Measurements from ENCODE around the gene GREM1. TPM values are rescaled to one million over a fixed set of nuclear protein-coding genes. Genes with fewer than 3 reads are reported as not detected.

The GREM1 gene
- total RNA-seq, 1 experiment from 2014 or later = 1.1 TPM

GRCh38 chr15:32669896-32670611, 47.8 kb upstream of the GREM1 start:
- Histone ChIP-seq H2BK12ac (ENCODE audit: insufficient read length, low read depth, low read length) (no peak overlapping the region), H3K18ac (ENCODE audit: insufficient read length, low read depth, low read length) (no peak overlapping the region), H3K14ac (ENCODE audit: insufficient read depth, low read length) (no peak overlapping the region), H3K79me1 (ENCODE audit: insufficient read depth, low read depth, low read length, poor library complexity, severe bottlenecking) (no peaks in the 10 kb centered on the region), H3K9me3 (ENCODE audit: control insufficient read depth, low read depth, low read length) (no peaks in the 10 kb centered on the region), H3K27ac (ENCODE audit: insufficient read length, low read depth, low read length) (no peak overlapping the region), H2AK5ac (ENCODE audit: insufficient read length, low read length) (no peak overlapping the region), H3K23me2 (ENCODE audit: insufficient read length, low read depth, low read length, poor library complexity, severe bottlenecking) (no peaks in the 10 kb centered on the region), H3K56ac (ENCODE audit: insufficient read length, low read depth, low read length) (no peak overlapping the region), H3K4me1 (ENCODE audit: insufficient read depth, low read length) (peaks cover 9% of the 10 kb centered on the region), H4K91ac (ENCODE audit: insufficient read length, low read depth, low read length) (no peak overlapping the region), H2BK15ac (ENCODE audit: low read depth, low read length) (no peak overlapping the region), H2BK5ac (ENCODE audit: insufficient read length, low read length) (no peak overlapping the region), H3K23ac (ENCODE audit: insufficient read length, low read depth, low read length) (no peak overlapping the region), H3K27me3 (ENCODE audit: insufficient read depth, low read length) (no peaks in the 10 kb centered on the region), H3T11ph (ENCODE audit: low read length) (no peak overlapping the region), H2AFZ (ENCODE audit: low read length) (no peak overlapping the region), H3K4ac (ENCODE audit: low read depth, low read length) (no peak overlapping the region), H3K79me2 (ENCODE audit: insufficient read depth, low read length) (no peaks in the 10 kb centered on the region), H4K5ac (ENCODE audit: insufficient read length, low read depth, low read length) (no peak overlapping the region), H3K4me2 (ENCODE audit: insufficient read depth, insufficient read length, low read length) (no peak overlapping the region), H4K20me1 (ENCODE audit: control insufficient read depth, insufficient read depth, insufficient read length) (no peaks in the 10 kb centered on the region), H4K8ac (replicated peaks; ENCODE audit: insufficient read length, low read depth, low read length) (no peak overlapping the region), H2BK20ac (ENCODE audit: low read depth, low read length, poor library complexity, severe bottlenecking) (no peak overlapping the region), H2BK120ac (ENCODE audit: low read depth, low read length, poor library complexity, severe bottlenecking) (no peak overlapping the region), H3K9ac (ENCODE audit: extremely low read depth, insufficient read length, low read length) (no peak overlapping the region)
- no CpG with 5 or more reads among the region's 5 CpGs for WGBS (ENCODE audit: extremely low coverage, insufficient read length, low lambda C conversion rate)
- H3K4me1 Mint-ChIP-seq = peaks cover 42 to 43% of the 10 kb centered on the region in 2 experiments
- H3K27me3 Mint-ChIP-seq (ENCODE audit: low read depth) = no peaks in the 10 kb centered on the region; the same call in none of the 2 replicates
- no peaks in the 10 kb centered on the region for H3K9me3 Mint-ChIP-seq
- DNase-seq = peak; percentile 58
- no peaks in the 10 kb centered on the region for H3K36me3 Mint-ChIP-seq (ENCODE audit: insufficient read depth in 1 of 3, low read depth in 3 of 3)
- H3K27ac Mint-ChIP-seq = peak overlapping the region; percentile 81 to 94 (median 93); a peak in 5 of 7 replicates
- no peak for TF ChIP-seq CTCF (conservative IDR thresholded peaks at IDR 0.05)
- H3K4me3 Mint-ChIP-seq = no peak overlapping the region

Measured in H9 (cell line).